ENCODE measurements around the gene MYCL.

Gene MYCL, protein sequence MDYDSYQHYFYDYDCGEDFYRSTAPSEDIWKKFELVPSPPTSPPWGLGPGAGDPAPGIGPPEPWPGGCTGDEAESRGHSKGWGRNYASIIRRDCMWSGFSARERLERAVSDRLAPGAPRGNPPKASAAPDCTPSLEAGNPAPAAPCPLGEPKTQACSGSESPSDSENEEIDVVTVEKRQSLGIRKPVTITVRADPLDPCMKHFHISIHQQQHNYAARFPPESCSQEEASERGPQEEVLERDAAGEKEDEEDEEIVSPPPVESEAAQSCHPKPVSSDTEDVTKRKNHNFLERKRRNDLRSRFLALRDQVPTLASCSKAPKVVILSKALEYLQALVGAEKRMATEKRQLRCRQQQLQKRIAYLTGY

DNA sequence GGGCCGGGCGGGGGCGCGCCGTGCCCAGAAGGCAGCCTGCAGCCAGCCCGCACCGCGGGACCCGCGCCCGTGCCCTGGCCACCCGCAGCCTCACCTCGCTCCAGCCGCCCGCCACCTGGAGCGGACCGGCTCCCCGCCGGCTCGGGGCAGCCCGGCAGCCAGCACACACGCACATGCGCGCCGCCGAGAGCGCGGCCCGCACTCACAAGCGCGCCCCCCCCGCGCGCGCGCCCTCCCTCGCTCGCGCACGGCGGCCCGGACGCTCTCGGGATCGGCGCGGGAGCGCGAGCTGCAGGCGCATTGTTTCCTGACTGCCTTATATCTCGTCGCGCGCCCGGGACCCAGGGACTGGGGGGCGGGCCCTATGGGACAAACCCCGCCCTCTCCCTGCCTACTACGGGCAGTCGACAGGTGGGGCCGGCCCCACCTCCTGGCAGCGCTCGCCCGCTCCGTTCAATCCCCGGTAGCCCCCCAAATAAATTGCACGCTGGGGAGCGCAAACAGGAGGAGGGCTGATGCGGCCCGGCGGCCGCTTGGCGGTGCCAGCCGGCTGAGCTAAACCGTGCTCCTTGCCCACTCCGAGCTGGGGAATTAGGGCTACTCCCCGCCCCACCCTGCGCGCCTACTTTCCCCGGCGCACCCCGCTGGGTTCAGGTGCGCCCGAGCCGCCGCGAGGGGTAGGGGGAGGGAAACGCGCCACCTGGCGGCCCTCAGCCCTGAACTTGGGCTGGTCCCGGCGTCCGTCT, at the start of gene MYCL:
MYCL (minus strand) TSS at position 204 of the 746 bp plus-strand sequence. CDS start 483 bp downstream, outside the sequence.
- DNase-seq (ENCODE audit: low read depth, low spot score): no peak
- peak within 1 kb of the TSS; percentile 50 for H3K27ac ChIP-seq

DNA sequence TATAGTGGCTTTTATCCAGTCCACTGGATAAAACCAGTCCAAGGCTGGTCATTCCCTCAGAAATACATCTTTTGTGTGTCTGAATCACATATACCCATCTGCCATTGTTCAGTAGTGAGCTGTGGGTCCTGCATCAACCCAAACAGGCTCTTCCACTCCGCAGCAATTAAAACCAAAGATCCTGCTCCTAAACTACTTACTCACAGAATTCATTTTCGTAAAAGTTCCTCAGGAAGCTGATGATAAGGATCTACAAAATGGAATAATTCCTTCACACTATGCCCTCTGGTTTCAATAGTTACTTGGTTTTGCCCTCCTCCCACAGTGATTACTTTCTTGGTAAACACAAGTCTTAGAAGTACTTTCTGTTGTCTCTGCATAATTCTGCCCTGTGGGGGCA, 48.2 kb upstream of the MYCL start:
- DNase-seq (ENCODE audit: low read depth, low spot score): no peak

DNA sequence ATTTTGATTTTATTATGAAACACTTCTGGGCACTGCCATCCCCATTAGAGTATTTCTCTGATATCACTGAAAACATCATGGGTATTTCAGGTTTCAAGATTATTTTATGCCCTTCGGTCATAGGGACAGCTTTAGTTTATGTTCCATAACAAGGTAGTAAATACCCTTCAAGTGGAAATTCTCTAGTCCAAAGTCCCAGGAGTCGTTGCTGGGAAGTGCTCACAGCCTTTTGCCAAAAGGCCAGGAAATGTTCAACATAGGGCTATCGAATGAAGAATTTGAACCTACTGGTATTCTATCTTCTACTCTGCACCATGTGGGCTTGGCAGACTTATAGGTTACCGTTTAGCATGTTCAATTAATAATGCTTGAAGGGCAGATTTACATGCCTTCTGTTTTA, 45.5 kb upstream of the MYCL start:
- DNase-seq (ENCODE audit: low read depth, low spot score): no peak
- H3K27ac ChIP-seq: no peak overlapping the region

More for the DNA sequence above, 48.2 kb upstream of the MYCL start:
- H3K27ac ChIP-seq: no peak overlapping the region

DNA sequence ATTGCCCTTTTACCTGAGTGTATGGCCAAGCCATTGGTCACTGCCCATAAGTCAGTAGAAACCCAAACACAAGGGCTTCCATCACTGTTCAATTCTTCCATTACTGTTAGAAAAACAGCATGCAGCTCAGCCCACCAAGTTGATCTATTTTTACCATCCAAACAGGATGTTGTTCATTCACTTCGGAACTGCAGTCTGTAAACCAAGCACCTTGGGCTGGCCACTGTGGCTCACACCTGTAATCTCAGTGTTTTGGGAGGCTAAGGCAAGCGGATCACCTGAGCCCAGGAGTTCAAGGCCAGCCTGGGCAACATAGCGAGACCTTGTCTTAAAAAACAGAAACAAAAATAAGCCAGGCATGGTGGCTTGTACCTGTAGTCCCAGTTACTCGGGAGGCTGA, 44.5 kb upstream of the MYCL start:
- DNase-seq (ENCODE audit: low read depth, low spot score): no peak
- H3K27ac ChIP-seq: no peak overlapping the region

DNA sequence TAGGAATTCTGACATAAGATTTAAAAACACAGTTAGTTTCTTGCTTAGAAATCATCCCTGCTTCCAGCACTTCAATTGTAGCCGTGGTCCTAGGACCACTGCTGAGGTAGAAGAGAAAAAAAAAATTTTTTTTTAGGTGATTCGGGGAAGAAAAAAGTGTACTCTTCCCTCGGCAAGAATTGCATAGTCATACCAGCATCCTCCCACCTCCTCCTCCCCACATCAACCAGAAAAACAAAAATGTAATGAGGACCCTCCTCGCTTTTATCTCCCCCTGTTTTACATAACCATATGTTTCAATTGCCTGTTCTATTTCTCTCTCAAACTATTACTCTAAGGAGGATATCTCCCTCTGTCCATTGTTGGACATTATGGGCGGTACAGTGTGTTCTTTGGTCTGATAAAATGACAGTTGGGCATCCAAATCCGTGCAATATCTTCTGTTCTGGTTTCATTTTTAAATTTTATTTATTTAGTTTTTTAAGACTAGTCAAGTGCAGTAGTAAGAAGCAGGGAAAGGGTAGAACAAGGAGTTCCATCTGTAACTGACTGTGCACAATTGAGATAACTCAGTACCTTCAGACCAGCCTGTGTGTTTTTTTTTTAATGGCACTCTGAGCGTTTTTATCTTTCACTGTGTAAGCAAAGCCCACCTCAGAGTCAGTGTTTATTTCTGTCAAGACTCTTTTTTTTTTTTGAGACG, 42.8 kb upstream of the MYCL start:
- peak overlapping the region; percentile 65 for H3K27ac ChIP-seq
- no peak for DNase-seq (ENCODE audit: low read depth, low spot score)

DNA sequence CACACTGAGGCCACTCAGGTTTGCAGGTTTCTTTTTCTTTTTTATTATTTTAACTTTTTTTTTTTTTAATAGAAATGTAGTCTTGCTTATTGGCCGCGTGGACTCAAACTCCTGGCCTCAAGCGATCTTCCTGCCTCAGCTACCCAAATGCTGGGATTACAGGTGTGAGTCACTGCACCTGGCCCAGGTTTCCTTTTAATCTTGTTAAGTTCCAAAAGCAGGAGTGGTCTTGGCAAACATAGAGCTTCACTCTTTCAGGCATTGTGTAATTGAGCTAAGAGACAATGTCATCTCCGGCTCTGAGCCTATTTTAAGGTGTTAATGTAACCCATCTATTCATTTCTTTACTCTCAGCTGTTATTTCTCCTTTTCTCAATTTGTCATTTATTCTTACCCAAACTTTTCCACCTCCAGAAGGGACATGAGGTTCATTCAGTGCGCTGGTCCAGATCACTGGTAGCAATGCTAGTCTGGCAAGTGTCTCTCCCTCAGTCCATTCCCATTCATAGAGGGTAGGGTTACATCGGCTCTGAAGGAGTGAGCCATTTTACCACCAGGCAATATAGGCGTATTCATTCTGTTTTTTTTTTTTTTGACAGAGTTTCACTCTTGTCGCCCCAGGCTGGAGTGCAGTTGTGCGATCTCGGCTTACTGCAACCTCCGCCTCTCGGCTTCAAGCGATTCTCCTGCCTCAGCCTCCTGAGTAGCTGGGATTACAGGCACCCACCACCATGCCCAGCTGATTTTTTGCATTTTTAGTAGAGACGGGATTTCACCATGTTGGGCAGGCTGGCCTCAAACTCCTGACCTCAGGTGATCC, 42.0 kb upstream of the MYCL start:
- H3K27ac ChIP-seq: peak overlapping the region; percentile 65
- DNase-seq (ENCODE audit: low read depth, low spot score): peak; percentile 52

DNA sequence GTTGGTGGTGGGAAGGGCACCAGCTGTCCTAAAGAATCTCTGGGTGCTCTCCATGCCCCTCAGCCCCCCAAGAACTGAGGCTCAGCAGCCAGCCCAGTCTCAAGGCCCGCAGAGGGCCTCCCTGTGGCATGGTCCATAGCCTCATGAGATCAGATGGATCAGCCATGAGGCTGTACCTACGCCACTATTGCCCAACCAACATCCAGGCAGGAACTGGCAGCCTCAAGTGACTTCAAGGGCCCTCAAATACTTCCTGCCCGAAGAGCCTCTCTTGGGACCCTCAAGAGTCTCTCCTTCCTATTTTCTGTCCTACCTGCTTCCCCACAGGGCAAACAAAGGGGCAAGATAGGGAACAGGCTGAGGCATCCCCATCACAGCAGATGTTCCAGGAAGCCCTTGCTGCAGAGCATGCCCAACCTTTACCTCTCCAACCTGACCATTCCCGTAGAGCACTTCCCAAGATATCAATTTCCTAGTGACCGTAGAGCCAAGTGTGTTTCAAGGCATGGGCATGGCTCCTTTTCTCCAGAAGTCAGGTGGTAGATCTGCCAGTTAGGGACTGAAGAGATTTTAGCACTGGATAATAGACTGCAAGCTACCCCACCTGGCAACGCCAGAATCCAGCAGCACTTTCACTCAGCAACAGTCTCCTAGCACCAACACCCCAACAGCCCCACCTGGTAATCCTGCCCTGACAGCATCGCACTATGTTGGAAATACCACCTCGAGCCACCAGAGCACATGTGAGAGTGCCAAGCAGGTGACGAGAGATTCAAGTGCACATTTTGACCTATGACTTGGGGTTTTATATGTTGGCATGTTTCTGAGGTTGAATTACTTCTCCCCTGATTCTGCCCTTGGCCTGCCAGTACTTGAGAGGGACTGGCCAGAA, 39.5 kb upstream of the MYCL start:
- no peak overlapping the region for H3K27ac ChIP-seq
- DNase-seq (ENCODE audit: low read depth, low spot score): no peak

DNA sequence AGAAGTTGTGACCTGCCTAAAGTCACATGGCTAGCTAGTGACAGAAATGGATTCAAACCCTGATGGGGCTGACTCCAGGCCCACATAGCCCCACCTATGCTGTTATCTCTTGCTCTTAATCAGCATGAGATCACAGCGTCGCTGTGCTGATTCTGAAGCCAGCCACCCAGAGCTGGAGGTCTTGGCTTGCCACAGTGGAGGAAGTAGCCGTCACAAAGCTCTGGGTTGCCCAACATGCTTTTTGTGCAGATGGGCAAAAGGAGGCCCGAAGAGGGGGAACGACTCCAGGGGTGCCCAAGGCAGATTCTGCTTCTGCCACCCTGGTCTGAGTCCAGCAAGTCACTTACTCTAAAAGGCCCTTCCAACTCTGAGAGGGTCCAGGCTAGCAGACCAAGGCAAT, 38.5 kb upstream of the MYCL start:
- no peak overlapping the region for H3K27ac ChIP-seq
- DNase-seq (ENCODE audit: low read depth, low spot score): no peak

DNA sequence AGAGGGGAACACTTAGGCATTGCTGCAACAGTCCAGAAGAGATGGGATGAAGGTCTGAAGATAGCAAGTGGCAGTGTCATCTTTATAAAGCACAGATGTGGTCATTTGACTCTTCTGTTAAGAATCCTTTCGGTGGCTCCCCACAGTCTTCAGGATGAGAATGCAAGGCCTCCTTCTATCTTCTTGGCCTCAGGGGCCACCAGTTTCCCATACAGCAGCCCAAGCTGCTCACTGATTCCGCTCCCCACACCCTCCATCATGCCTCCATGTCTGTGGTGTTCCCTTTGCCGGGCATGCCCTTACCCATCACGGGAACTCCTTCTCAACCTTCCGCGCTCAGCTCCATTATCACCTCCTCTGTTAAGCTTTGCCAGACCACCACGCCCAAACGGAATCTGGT, 37.1 kb upstream of the MYCL start:
- DNase-seq (ENCODE audit: low read depth, low spot score): no peak
- no peak overlapping the region for H3K27ac ChIP-seq

DNA sequence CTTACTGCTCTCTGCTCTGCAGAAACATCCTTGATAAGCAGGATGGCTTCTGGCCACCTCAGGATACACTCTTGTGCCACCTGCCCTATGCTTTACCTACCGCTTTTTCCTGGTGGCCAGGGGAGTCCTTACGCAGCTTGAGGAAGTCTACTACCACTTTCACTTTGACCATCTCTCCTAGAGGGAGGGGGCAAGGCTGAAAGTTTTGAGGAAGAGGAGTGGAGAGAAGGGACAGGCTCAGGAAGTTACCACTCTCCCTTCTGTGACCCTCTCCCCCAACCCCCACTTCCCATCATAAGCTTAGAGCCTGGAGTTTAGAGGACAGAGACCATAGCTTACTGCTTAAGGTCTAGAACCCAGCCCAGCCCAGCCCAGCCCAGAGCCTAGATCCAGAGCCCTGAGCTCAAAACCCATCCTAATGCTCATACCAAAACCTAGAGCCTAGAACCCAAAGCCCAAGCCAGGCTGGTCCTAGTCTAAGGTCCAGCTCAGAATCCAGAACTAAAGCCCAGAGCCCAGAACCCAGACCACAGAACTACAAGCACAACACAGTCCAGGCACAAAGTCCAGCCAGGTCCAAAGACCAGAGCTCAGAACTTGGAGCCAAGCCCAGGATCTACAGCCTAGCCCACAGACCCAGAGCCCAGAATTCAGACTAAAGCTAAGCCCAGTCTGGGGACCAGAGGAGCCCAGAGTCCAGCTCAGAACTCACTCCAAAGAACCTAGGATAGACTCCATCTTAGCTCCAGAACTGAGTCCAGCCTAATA, 35.2 kb upstream of the MYCL start:
- H3K27ac ChIP-seq: no peak overlapping the region
- no peak for DNase-seq (ENCODE audit: low read depth, low spot score)

DNA sequence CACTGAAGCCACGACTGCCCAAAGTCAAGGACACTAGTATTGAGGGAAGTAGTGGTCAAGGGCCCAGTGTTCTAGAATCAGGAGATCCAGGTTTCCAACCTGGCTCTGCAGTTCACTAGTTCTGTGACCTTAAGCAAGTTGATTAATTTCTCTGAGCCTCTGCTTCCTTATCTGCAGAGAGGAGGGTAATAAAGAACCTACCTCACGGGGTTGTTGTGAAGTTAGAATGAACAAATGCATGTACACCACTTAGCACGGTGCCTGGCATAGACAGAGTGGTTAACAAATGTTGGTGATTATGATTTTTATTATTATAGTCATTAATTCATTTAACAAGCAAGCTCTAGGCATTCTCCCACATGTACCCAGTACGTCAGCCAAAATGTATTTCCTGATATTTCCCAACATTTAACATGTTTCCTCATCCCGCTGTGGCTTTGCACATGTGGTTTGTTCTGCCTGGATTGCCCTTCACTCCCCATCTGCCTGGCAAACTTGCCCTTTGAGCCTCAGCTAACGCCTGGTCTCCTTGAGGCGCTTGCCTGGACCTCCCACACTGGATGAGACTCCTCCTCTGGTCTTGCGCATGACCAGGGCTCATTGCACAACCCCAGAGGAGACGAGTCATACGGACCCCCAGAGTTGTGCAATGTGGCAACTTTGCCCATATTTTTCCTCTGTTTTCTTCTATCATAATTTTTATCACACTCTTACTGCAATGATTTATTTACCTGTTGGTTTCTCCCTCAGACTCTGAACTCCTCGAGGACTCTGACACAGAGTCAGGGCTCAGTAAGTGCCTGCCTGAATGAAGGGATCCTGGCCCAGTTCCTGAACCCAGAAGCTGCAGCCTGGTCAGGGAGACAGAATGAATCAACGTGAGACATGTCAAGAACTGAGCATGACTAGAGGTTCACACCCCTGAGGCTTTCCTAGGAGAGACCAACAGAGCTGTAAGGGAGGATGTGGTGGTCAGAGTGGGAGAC, 32.5 kb upstream of the MYCL start:
- H3K27ac ChIP-seq: peak overlapping the region; percentile 87
- peak; percentile 85 for DNase-seq (ENCODE audit: low read depth, low spot score)

DNA sequence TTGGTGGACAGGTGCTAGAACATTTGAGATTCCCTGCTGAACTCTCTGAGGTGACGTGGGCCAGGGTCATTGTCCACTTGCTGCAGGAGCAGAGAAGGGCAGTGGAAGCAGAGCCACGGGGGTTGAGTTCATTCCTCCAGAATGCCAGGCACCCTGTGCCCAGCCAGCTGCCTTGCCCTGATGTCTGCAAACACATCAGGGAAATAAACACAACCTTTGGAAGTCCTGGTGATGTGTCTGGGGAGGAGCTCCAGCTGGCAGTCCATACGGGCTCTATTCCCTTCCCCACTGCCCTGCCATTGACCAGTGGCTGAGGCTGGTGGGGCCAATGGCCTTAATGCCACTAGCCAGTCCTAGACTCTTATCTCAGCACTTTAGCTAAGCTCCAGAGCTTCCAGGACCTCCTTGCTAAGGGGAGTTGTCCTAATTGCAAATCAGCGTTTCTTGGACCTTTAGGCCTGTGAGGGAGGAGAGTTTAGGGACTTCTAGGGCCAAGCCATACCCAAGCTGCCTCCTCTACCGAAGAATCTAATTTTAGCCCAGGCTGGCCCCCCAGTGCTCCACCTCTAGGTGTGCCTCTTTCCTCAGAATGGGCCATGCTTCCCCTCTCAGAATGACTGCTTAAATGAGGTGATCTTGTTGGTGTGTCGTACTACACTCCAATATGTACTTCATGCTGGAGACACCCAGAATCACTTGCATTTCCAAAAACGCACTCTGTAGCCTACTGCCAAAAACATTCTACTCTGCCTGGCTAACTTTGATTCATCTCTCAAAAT, 27.3 kb upstream of the MYCL start:
- DNase-seq (ENCODE audit: low read depth, low spot score): no peak
- H3K27ac ChIP-seq: no peak overlapping the region

DNA sequence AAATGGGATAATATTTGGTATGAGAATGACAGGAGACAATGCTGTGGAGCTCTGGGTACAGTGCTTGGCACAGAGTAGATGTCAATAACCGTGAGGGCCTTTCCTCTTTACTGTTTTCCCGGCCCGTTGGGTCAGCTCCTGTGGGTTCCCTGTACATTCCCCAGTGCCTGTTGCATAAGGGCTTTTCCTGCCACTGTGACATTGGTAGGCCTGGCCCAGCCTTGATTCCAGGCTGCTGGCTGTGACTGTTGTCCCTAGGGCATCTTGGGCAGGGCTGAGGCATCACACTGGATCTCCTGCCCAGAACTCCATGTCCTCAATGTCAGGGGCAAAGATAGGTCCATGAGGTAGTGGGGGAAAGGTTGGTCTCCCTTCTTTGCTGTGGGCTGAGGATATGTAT, 25.8 kb upstream of the MYCL start:
- no peak for DNase-seq (ENCODE audit: low read depth, low spot score)
- peak overlapping the region; percentile 20 for H3K27ac ChIP-seq

DNA sequence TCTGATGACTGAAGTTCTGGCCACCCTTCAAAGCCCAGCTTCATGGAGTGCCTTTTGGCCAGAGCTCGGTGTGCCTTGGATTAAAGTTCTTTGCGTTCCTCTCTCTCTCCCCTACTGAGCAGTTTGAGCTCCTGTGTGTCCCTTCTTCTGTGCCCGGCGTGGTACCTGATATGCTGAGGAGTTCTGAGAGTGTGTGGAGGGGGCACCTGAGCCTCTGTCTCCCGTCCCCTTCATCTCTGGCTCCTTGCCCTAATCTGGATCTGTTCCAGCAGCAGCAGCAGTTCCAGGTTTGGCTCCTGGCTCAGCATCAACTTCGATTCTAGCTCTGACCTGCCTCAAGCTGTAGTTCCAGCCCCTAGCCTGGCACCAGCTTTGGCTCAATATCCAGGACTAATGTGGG, 25.1 kb upstream of the MYCL start:
- no peak overlapping the region for H3K27ac ChIP-seq
- DNase-seq (ENCODE audit: low read depth, low spot score): no peak

DNA sequence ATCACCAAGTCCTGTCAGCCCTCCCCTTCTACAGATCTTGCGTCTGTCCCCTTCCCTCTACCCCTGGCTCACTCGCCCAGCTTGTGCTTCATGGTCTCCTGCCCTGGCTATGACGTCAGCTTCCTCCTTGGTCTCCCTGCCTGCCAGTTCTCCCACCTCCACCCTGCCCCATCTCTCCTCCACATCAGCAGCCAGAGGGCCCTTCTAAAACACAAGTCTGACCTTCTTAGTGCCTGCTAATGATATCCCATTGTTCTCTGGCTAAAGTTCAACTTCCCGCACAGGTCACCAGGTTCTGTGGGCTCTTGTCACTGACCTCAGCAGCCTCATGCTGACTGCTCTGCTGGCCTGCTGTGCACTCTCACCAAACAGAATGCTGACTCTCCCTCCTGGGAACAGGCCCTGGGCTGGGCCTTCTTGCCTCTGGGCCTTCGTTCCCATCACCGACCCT, 24.7 kb upstream of the MYCL start:
- no peak overlapping the region for H3K27ac ChIP-seq
- DNase-seq (ENCODE audit: low read depth, low spot score): no peak

DNA sequence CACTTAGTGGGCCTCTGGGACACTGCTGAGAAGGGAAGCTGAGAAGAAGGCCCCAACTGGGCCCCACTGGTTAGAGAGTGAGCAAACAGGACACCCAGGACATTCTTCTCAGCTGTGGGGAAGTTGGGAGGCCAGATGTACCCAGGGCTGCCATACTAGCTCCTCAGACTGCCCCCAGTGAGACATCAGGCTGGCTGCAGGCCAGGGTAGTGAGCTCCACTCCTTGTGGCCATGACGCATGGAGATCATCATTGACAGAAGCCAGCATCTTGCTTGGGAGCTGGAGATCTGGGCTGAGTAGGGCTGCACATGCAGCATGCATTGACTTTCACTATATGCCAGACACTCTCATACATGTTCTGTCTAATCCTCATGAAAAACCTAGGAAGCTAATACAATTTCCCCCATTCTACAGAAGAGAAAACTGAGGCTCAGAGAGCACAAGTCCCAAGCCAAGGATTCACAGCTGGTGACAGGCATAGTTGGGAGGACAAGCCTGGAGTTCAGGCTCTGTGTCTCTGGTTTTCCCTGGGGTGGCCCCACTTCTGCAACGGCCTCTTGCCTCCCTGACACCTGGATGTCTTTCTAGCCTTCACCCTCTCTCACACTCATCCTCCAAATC, 24.1 kb upstream of the MYCL start:
- no peak overlapping the region for H3K27ac ChIP-seq
- no peak for DNase-seq (ENCODE audit: low read depth, low spot score)

Data from epithelial cell of prostate (primary cell).